Left lobe of liver (tissue), 2 donors: ENCODE measurements around the gene BRINP2. TPM values are rescaled to one million over a fixed set of nuclear protein-coding genes. Genes with fewer than 3 reads are reported as not detected.

Experiments used
- ATAC-seq: fragments of 200-7000 bp; cut with Tn5 transposase; one replicate; pipeline ENCODE4 v1.9.1; 2020; ENCODE audit warnings: mild to moderate bottlenecking, moderate library complexity
- DNase-seq: peaks from one replicate; pipeline ENCODE4 v3.0.0-alpha.2; 2020; ENCODE audit warnings: low spot score
- total RNA-seq: library from RNA; stranded (reverse); gene quantifications from one replicate; pipeline ENCODE4 v1.2.1, GENCODE V29; 2021
- donor health status: DM: no; HTN: no; CAD: no; lungs with moderate emphysema.
- donor health status: DM: no; HTN: yes; CAD: no.

Gene BRINP2
- total RNA-seq, 1 donor from 2014 or later: 0.23 TPM

- DNase-seq: peak; percentile 61
- peak; percentile 98 for ATAC-seq
Measured at GRCh38 chr1:177256153-177257075, 85.7 kb downstream of the BRINP2 start.

GRCh38 chr1:177257128-177257527 is 86.4 kb downstream of the BRINP2 start:
- ATAC-seq (no peak), DNase-seq (no peak)

GRCh38 chr1:177257576-177257975 is 86.8 kb downstream of the BRINP2 start:
- no peak for ATAC-seq
- DNase-seq: no peak

GRCh38 chr1:177270863-177271262 is 100.1 kb downstream of the BRINP2 start:
- ATAC-seq (no peak), DNase-seq (no peak)

- DNase-seq: no peak
- ATAC-seq: no peak
Measured at GRCh38 chr1:177273141-177273540, 102.4 kb downstream of the BRINP2 start.

GRCh38 chr1:177274687-177275211 is 104.0 kb downstream of the BRINP2 start:
- ATAC-seq (peak; percentile 44), DNase-seq (no peak)

- DNase-seq (no peak), ATAC-seq (no peak)
Measured at GRCh38 chr1:177275736-177276135, 105.0 kb downstream of the BRINP2 start.

GRCh38 chr1:177278626-177279390 is 108.0 kb downstream of the BRINP2 start:
- DNase-seq (no peak), ATAC-seq (no peak)

GRCh38 chr1:177281901-177282300 is 111.1 kb downstream of the BRINP2 start:
- DNase-seq (no peak), ATAC-seq (no peak)

GRCh38 chr1:177282976-177283375 is 112.2 kb downstream of the BRINP2 start:
- no peak for ATAC-seq

GRCh38 chr1:177283380-177283779 is 112.6 kb downstream of the BRINP2 start:
- ATAC-seq (no peak), DNase-seq (no peak)

More at GRCh38 chr1:177282976-177283375, 112.2 kb downstream of the BRINP2 start:
- DNase-seq: no peak

GRCh38 chr1:177286396-177286795 is 115.6 kb downstream of the BRINP2 start:
- DNase-seq (no peak), ATAC-seq (no peak)

GRCh38 chr1:177287270-177287669 is 116.5 kb downstream of the BRINP2 start:
- DNase-seq (no peak), ATAC-seq (no peak)

GRCh38 chr1:177287994-177288393 is 117.2 kb downstream of the BRINP2 start:
- no peak for DNase-seq
- no peak for ATAC-seq

- ATAC-seq: no peak
- DNase-seq: no peak
Measured at GRCh38 chr1:177289532-177289931, 118.8 kb downstream of the BRINP2 start.

GRCh38 chr1:177300431-177300830 is 129.7 kb downstream of the BRINP2 start:
- ATAC-seq (no peak), DNase-seq (no peak)

GRCh38 chr1:177301425-177302124 is 130.8 kb downstream of the BRINP2 start:
- ATAC-seq (no peak), DNase-seq (no peak)

- ATAC-seq: no peak
- no peak for DNase-seq
Measured at GRCh38 chr1:177302357-177303044, 131.7 kb downstream of the BRINP2 start.

- no peak for ATAC-seq
- DNase-seq: no peak
Measured at GRCh38 chr1:177305040-177306018, 134.6 kb downstream of the BRINP2 start.
